OCI-M2 (cell line): ENCODE measurements around the gene ZIC2.
"Not testable (repeated sequence)": the region's sequence is repeated elsewhere in the genome, so short reads cannot be mapped to it uniquely, and the experiment has no call there.

Source experiments
- DNase-seq: peaks from one replicate; lab custom pipeline; 2025; ENCODE audit not compliant: unreplicated experiment; lab: John Stamatoyannopoulos, UW

The ZIC2 gene

DNA sequence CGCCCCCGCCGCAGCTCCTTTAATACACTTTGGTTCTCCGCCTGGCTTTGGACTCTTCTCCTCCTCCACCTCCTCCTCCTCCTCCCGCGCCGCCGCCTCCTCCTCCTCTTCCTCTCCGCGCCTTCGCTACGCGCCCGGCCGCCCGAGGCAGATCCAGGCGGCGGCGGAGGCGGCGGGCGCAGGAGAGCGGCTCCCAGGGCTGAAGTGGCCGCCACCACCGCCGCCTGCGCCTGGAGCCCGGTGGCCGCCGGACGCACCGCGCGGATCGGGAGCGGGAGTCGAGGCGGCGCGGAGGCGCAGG lies at the start of gene ZIC2:
Gene ZIC2 (plus strand): TSS at position 50 of the 301 bp plus-strand sequence. CDS start 281 bp downstream, outside the sequence.
- no peak for DNase-seq

- DNase-seq, result no peak
Observed at GRCh38 chr13:99932912-99933311, 48.7 kb upstream of the ZIC2 start.

DNA sequence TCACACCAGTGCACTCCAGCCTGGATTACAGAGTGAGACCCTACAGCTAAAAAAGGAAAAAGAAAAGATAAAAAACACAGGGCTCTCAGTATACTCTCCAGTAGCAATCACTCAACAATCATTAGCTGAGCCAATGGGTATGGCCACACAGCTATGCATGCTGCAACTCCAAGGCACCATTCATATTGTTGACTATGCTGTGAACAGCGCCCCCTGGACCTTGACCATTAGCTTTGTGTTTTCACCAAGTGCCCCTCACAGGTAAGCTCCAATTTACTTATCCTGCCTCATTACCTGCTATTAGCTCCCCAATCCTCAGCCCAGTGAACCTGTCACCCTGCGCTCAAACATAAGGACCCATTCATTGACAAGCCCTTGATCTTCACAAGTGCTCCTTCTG lies 45.8 kb upstream of the ZIC2 start:
- no peak for DNase-seq

DNA sequence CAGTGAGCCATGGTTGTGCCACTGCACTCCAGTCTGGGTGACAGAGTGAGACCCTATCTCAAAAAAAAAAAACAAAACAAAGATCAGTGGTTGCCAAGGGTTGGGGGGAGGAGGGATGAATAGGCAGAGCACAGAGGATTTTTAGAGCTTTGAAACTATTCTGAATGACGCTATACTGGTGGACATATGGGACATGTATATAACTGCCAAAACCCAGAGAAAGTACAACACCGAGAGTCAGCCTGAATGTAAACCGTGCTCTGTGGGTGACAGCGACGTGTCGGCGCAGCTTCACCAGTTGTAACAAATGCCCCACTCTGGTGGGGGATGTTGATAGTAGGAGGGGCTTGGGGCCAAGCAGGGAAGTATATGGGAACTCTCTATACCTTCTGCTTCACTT lies 42.9 kb upstream of the ZIC2 start:
- DNase-seq, result no peak

DNA sequence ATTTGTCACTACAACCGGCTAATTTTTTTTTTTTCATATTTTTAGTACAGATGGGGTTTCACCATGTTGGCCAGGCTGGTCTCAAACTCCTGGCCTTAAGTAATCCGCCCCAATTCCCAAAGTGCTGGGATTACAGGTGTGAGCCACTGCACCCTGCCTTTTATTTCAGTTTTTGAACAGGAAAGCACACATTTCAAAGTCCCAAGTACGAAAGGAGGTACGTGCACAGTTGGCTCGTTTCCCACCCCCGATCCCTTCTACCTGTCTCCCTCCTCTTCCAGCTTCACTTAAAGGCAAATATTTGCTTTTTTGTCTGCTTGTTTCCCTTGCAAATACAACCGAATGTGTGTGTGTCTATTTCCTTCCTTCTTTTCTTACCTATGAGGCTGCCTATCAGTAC lies 40.5 kb upstream of the ZIC2 start:
- no peak for DNase-seq

DNA sequence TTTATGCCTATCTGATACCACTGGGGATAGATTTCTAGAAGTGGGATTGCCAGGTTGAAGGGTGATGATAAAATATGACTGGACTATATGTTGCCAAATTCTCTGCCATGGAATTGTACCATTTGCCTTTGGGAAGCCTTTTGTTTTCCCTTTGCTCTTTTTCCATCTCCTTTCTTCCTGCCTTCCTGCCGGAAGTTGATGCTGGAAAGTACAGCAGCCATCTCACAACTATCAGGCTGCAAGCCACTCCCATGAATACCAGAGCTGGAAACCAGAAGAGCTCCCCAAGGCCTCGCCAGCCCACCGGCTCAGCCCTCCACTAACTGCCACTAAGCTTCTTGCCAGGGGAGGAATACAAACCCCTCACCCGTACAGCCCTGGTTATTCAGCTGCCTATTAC lies 39.7 kb upstream of the ZIC2 start:
- DNase-seq, result no peak

GRCh38 chr13:99944102-99944501 lies 37.5 kb upstream of the ZIC2 start:
- no peak for DNase-seq

DNA sequence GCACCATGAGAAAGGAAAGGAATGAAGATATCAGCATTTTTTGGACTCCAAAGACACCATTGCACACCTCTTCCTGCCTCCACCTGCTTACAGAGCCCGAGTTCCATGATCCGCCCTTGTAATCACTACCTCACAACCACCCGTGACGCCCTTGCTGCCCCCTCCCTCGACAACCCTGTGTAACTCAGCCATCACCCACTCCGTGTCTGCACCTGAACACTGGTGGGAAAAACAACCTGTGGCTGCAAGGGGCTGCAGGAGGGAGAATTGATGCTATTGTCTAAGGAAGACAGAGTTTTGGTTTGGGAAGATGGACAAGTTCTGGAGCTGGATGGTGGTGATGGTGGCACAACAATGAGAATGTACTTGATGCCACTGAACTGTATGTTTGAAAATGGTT lies 37.0 kb upstream of the ZIC2 start:
- no peak for DNase-seq

DNA sequence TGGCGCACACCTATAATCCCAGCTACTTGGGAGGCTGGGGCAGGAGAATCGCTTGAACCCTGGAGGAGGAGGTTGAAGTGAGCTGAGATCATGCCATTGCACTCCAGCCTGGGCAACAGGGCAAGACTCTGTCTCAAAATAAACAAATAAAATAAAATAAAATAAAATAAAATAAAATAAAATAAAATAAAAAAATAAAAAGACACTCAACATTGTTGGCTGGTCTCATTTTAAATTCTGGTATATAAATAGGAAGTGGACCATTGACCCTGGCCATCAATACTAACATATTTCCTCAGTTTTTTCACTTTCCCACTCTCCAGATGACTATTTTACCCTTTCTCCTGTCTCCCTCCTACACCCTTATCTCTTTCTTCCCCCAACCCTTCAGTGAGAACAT lies 36.1 kb upstream of the ZIC2 start:
- not testable (repeated sequence) for DNase-seq

- no peak for DNase-seq
Observed at GRCh38 chr13:99947666-99948065, 33.9 kb upstream of the ZIC2 start.

- no peak for DNase-seq
Observed at GRCh38 chr13:99948411-99948810, 33.2 kb upstream of the ZIC2 start.

- DNase-seq, result no peak
Observed at GRCh38 chr13:99948907-99949678, 32.5 kb upstream of the ZIC2 start.

DNA sequence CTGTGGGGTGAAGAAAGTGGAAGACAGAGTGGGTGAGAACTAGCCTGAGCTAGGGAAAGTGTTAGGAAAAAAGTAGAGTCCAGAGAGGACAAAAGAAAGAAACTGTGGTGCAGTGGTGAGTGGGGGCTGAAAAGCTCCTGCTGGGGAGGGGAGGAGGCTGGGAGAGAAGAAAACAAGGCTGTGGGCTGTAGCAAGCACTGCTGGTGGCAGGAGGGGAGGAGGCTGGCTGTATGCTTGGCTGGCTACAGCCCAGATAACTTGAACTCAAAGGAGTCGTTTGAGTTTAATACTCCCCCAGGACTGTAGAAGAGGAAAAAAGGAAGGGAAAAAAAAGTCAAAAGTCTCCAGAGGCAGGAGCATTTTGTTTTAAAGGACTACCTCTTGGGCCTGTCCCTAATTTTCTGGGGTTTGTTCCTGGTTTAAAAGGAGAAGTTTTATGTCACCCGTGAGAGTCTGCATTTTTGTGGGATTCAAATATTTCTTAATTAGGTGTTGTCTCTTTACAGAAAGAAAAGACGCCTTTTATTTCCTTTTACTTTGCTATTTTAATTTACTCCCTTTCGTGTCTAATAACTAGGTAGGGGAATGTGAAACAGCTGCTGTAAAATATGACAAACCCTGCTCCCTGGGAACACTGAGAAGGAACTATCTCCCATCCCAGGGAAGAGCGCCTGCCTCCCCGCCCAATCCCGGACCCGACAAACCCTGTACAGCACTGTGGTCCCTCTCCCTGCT lies 31.7 kb upstream of the ZIC2 start:
- no peak for DNase-seq

DNA sequence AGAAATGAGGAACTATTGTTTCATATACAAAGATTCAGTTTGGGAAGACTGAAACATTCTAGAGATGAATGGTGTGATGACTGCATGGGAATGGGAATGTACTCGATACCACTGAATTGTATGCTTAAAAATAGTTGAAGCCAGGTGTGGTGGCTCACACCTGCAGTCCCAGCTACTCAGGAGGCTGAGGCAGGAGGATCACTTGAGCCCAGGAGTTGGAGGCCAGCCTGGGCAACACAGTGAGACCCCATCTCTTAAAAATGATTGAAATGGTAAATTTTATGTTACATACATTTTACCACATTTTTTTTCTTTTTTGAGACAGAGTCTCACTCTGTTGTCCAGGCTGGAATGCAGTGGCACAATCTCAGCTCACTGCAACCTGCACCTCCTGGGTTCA lies 29.9 kb upstream of the ZIC2 start:
- not testable (repeated sequence) for DNase-seq

DNA sequence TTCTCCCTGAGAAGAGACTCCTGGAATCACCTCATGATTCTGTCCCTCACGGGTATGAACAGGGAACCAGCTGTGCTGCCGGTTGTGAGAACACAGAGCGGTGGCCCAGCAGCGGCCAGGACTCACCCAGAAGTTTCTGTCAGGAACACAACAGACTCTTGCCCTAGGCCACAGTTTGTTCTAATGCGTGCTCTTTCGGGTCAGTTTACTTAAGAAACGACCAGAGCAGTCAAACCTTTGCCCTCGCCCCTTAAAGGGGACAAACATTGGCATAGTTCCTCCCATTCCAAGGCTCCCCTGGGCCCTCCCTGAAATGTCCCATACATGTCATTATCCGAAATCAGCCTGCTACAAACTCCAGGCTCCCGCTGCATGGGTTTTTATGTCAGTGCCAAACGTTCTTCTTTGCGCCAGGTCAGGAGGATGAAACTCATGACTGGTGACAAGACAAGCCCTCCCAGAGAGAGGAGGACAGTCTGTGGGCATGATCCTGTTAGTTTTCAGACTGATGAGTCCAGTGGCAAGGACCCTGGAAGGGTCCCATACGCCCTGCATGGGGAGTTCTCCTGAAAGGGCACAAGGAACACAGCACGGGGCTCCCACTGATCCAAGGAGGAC lies 28.3 kb upstream of the ZIC2 start:
- DNase-seq, result no peak

GRCh38 chr13:99955107-99955746 lies 26.4 kb upstream of the ZIC2 start:
- DNase-seq, result no peak

- no peak for DNase-seq
Observed at GRCh38 chr13:99955747-99956472, 25.7 kb upstream of the ZIC2 start.

DNA sequence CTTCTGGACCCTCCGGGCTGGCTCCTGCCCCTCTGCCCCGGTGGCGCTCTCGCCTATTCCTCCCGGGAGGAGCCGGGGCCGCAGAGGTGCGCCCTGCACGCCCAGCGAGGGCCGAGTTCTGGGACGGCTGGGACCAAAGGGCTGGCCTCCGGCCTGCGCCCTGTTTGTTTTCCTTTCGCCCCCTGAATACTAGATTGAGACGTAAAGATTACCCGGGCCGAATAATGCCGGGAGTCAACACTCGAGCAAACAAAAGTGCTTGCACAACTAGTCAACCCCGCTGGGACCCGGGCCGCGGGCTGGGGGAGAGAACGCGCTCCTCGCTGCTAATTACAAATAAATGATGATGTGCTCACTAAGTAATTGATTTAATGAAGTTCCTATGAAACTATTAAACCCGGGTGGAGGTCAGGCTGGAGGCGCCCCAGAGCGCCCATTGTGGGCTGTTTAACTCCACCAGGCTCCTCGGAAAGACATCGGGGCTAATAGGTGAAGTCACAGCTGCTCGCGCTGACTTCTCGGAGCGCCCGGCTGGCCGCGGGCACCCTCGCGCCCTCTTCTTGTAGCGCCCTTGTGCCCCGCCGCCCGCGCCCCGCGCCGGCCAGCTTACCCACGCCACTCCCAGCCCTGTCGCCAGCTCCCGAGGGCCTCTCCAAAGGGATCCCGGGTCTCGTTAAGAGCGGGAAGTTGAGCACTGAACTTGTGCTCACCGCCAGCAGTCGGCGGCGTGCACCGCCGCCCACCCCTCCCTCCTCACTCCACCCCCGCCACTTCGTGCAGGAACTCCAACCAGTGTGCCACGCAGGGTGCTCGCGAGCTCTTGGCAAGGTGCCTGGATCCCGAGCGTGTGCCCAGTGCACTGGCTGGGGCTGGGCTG lies 24.9 kb upstream of the ZIC2 start:
- no peak for DNase-seq

DNA sequence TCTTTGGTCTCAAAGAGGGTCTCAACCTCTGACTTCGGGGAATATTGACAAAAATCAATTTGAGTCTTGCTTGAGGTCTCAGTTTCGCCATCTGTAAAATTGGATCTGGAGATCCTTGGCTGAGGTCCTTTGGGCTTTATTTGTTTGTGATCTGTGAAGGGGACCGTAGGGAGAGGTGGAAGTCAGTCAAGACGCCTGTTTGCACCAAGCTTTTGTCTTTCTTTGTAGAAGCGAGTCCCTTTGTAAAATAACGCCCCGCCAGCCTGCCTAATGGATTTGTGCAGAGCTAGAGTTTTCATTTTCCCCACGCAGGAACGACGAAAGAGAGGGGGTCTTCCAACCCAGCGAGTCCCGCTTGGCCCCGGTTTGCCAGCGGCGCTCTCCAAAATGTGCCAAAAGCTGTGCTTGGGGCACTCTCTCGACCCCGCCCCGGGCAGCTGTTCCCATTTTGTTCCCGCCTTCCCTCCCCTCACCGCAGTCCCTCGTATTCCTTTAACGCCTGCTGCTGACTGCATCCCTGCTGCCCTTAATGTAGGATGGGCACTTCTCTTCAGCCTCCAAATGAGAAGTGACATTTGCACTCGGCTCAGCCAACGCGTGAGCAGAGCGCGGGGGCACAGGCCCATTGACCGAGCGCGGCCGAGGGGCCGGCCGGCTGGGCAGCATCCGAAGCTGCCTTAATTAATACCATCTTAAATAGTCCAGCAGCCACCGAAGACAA lies 23.0 kb upstream of the ZIC2 start:
- DNase-seq, result no peak

GRCh38 chr13:99959127-99959539 lies 22.5 kb upstream of the ZIC2 start:
- DNase-seq, result no peak
